CD4-positive, CD25-positive, alpha-beta regulatory T cell (primary cell): ENCODE results near the gene NOL4L. TPM values are rescaled to one million over a fixed set of nuclear protein-coding genes. Genes with fewer than 3 reads are reported as not detected.

ENCODE experiments used
- ATAC-seq, 2 donors: fragments of 150-1000 bp; cut with Tn5 transposase; one replicate each; pipeline ENCODE4 v1.10.0; 2021; ENCODE audit warnings: low read depth in 2 of 2, moderate number of reproducible peaks in 2 of 2, moderate library complexity in 1 of 2
- DNase-seq, 3 donors: peaks; one replicate each; pipeline versions ENCODE4 v3.0.0 to v3.0.0-alpha.2; 2012 to 2022; ENCODE audit warnings: mixed read lengths in 1 of 3
- H3K27ac ChIP-seq: one replicate; pipeline ENCODE4 v1.7.0; 2013; ENCODE audit warnings: mild to moderate bottlenecking, low read length; ENCODE audit not compliant: insufficient read depth, poor library complexity, severe bottlenecking
- H3K27me3 ChIP-seq: one replicate; pipeline ENCODE4 v1.7.0; 2013; ENCODE audit warnings: low read length; ENCODE audit not compliant: control insufficient read depth, insufficient read depth
- H3K36me3 ChIP-seq: one replicate; pipeline ENCODE4 v1.7.0; 2013; ENCODE audit warnings: mild to moderate bottlenecking, low read length, moderate library complexity; ENCODE audit not compliant: control insufficient read depth, insufficient read depth
- H3K4me1 ChIP-seq: 2 replicates; pipeline ENCODE4 v1.7.0; 2013; ENCODE audit warnings: mild to moderate bottlenecking, low read length; ENCODE audit not compliant: insufficient read depth, control insufficient read depth, poor library complexity, severe bottlenecking
- H3K4me3 ChIP-seq: one replicate; pipeline ENCODE4 v1.7.0; 2013; ENCODE audit warnings: low read depth, mild to moderate bottlenecking, low read length, moderate library complexity
- H3K9me3 ChIP-seq, 2 experiments: 1 replicate in 1 of 2; 2 replicates in 1 of 2; pipeline ENCODE4 v1.7.0; 2013; ENCODE audit warnings: low read length in 2 of 2, mild to moderate bottlenecking in 1 of 2, moderate library complexity in 1 of 2; ENCODE audit not compliant: control insufficient read depth in 2 of 2
- H3K27ac Mint-ChIP-seq, 3 donors: one replicate each; pipeline ENCODE4 v1.8.0; 2020 to 2022; ENCODE audit warnings: mild to moderate bottlenecking in 3 of 3, mixed read lengths in 3 of 3, moderate library complexity in 2 of 3
- H3K27me3 Mint-ChIP-seq: one replicate; pipeline ENCODE4 v1.8.0; 2022; ENCODE audit warnings: mild to moderate bottlenecking, mixed read lengths
- H3K36me3 Mint-ChIP-seq: one replicate; pipeline ENCODE4 v1.8.0; 2020; ENCODE audit warnings: mixed read lengths
- H3K4me1 Mint-ChIP-seq, 4 donors: one replicate each; pipeline ENCODE4 v1.8.0; 2020 to 2022; ENCODE audit warnings: mixed read lengths in 4 of 4, mild to moderate bottlenecking in 1 of 4
- H3K4me3 Mint-ChIP-seq, 4 donors: one replicate each; pipeline ENCODE4 v1.8.0; 2020 to 2022; ENCODE audit warnings: mild to moderate bottlenecking in 4 of 4, mixed read lengths in 4 of 4, moderate library complexity in 3 of 4
- H3K9me3 Mint-ChIP-seq, 7 donors: one replicate each; pipeline ENCODE4 v1.8.0; 2020 to 2022; ENCODE audit warnings: mixed read lengths in 7 of 7, mild to moderate bottlenecking in 3 of 7, moderate library complexity in 2 of 7
- polyA plus RNA-seq, 4 donors: library from polyadenylated mRNA; unstranded; fragments of 300-500 nt; fragmentation: Illumina TruSeq; gene quantifications; one replicate each; pipeline ENCODE4 v1.2.3, GENCODE V29; 2021
- total RNA-seq: library from RNA; stranded (reverse); gene quantifications from one replicate; pipeline ENCODE4 v1.2.3, GENCODE V29; 2022

NOL4L gene
- total and polyA plus RNA-seq, 5 donors from 2014 or later, result 7.1 to 84.8 (median 10.8) TPM

DNA sequence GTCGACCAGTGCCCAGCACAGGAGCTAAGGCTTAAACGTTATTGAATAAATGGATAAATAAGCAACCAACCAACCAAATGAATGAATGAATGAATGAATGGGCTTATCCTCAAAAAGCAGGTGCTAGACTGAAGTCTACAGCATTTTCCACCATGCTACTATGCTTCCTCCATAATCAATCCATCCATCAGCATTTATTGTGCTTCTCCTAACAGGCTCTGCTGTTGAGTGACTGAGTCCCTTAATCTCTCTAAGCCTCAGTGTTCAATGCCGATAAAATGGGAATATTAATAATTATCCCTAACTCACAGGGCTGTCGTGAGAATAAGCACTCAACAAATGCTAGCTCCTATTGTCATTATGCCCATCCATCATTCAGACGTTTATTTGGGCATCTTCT, 4.6 kb upstream of the NOL4L start:
- H3K9me3 ChIP-seq, result no peaks in the 10 kb centered on the region
- Mint-ChIP-seq H3K4me1 (peaks cover 0 to 23% (median 11%) of the 10 kb centered on the region in 4 donors), H3K9me3 (peaks cover 0 to 3% (median 0%) of the 10 kb centered on the region in 7 donors)

DNA sequence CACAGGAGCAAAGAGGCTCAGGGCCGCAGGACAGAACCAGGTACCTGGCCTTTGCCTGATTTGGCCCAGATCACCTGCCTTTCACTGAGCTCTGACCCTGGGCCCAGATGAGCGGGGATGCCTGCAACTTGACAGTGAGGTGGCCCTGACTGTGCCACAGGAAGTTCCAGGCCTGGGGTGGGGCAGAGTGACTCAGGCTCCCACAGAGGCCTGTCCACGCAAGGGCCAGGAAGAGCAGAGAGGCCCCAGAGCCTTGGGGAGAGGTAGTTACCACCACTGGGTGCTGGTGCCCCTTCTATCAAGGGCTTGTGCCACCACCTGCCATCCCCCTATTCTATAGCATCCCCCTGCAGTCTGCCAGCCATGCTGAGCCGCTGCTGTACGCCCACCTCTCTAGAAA, 4.1 kb upstream of the NOL4L start:
- H3K9me3 Mint-ChIP-seq, result peaks cover 0 to 3% (median 0%) of the 10 kb centered on the region in 7 donors
- Histone ChIP-seq H3K36me3 (no peaks in the 10 kb centered on the region), H3K9me3 (no peaks in the 10 kb centered on the region), H3K27me3 (no peaks in the 10 kb centered on the region), H3K4me1 (peaks cover 8% of the 10 kb centered on the region), H3K27ac (no peak overlapping the region), H3K4me3 (no peak overlapping the region)
- H3K4me3 Mint-ChIP-seq, result peak overlapping the region in 1 of 4 donors; percentile 64
- peaks cover 18% of the 10 kb centered on the region for H3K27me3 Mint-ChIP-seq
- DNase-seq (no peak), ATAC-seq (no peak)
- H3K36me3 Mint-ChIP-seq, result no peaks in the 10 kb centered on the region
- H3K27ac Mint-ChIP-seq, result peak overlapping the region in 1 of 3 donors; percentile 5
- H3K4me1 Mint-ChIP-seq, result peaks cover 0 to 23% (median 11%) of the 10 kb centered on the region in 4 donors

More for the DNA sequence above, 4.6 kb upstream of the NOL4L start:
- Histone ChIP-seq H3K27me3 (no peaks in the 10 kb centered on the region), H3K36me3 (no peaks in the 10 kb centered on the region), H3K4me1 (peaks cover 8% of the 10 kb centered on the region), H3K4me3 (no peak overlapping the region), H3K27ac (no peak overlapping the region)
- Mint-ChIP-seq H3K27me3 (peaks cover 18% of the 10 kb centered on the region), H3K4me3 (peak overlapping the region in 1 of 4 donors; percentile 64), H3K36me3 (no peaks in the 10 kb centered on the region), H3K27ac (peak overlapping the region in 1 of 3 donors; percentile 5)
- no peak for ATAC-seq
- no peak for DNase-seq

DNA sequence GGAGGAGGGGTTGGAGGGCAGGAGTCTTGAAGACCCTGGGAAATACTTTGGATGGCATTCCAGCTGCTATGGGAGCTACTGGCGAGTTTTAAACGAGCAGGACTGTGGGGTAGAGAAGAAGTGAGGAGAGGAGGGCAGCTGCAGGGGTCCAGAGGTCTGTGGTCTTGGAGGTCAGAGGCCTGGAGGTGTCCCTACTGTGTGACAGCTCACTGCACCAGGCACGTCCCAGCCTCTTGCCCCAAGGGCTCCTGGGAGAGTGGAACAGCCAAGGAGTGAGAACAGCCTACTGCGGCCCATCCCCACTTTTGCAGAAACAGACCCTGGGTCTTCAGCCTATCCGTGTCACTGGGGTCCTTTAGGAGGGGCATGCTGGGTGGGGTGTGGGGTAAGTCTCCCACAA, 2.9 kb upstream of the NOL4L start:
- Mint-ChIP-seq H3K9me3 (peaks cover 0 to 3% (median 0%) of the 10 kb centered on the region in 7 donors), H3K27me3 (peaks cover 18% of the 10 kb centered on the region), H3K27ac (peak overlapping the region in 1 of 3 donors; percentile 23), H3K4me1 (peaks cover 0 to 23% (median 11%) of the 10 kb centered on the region in 4 donors), H3K4me3 (no peak overlapping the region), H3K36me3 (no peaks in the 10 kb centered on the region)
- no peak for ATAC-seq
- Histone ChIP-seq H3K27me3 (no peaks in the 10 kb centered on the region), H3K27ac (no peak overlapping the region), H3K36me3 (no peaks in the 10 kb centered on the region), H3K9me3 (no peaks in the 10 kb centered on the region), H3K4me3 (no peak overlapping the region), H3K4me1 (peaks cover 8% of the 10 kb centered on the region)
- no peak for DNase-seq

DNA sequence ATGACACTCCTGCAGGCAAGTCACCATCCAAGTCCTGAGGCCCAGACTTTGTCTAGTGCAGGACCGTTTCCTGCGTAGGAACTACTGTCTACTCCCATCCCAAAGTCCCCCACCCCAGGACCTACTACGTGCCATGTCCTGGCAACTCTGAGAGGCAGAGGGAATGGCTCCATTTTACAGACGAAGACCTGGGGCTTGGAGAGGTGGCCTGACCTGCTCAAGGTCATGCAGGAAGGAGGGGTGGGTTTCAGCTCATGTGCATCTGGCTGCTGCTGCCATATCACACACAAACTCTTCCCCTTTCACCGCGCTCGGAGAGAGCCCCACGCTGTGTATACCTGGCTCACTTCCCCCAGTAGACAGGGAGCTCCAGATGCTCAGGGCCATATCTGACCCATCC, 1.2 kb upstream of the NOL4L start:
- no peak overlapping the region for H3K27ac ChIP-seq
- H3K36me3 ChIP-seq, result no peaks in the 10 kb centered on the region
- peaks cover 0 to 3% (median 0%) of the 10 kb centered on the region in 7 donors for H3K9me3 Mint-ChIP-seq

DNA sequence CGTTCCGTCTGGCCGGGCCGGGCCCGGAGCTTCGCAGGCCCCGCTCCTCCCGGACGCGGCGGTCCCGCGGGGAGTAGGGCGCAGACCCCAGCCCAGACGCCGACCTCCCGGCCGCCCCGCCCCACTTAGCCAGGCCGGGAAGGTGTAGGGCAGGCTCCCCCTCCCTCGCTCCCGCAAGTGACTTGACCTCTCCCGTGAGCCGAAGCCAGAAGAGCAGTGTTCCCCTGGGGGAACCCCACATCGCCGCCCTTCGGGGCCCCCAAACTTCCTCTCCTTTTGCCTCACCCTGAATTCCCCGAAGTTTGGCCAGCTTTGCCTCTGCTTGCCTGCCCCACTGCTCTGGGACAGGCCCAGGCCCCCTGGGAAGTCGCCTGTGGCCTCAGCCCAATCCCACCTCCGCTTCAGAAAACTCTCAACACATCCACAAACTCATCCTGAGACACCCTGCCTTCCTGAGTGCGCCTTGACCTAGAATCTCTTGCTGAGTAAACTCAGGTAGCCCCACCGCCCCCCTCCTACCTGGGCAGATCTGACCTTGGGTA, 524 bp upstream of the NOL4L start:
- no peak overlapping the region for H3K4me3 ChIP-seq

More for the DNA sequence above, 1.2 kb upstream of the NOL4L start:
- ATAC-seq (no peak), DNase-seq (no peak)
- H3K36me3 Mint-ChIP-seq, result no peaks in the 10 kb centered on the region
- H3K4me3 Mint-ChIP-seq, result peak overlapping the region; percentile 89 to 97 (median 92)
- Histone ChIP-seq H3K4me1 (peaks cover 24% of the 10 kb centered on the region), H3K9me3 (no peaks in the 10 kb centered on the region), H3K27me3 (no peaks in the 10 kb centered on the region), H3K4me3 (no peak overlapping the region)
- H3K27me3 Mint-ChIP-seq, result peaks cover 18% of the 10 kb centered on the region
- H3K4me1 Mint-ChIP-seq, result peaks cover 0 to 35% (median 16%) of the 10 kb centered on the region in 4 donors
- peak overlapping the region; percentile 43 to 85 (median 81) for H3K27ac Mint-ChIP-seq

DNA sequence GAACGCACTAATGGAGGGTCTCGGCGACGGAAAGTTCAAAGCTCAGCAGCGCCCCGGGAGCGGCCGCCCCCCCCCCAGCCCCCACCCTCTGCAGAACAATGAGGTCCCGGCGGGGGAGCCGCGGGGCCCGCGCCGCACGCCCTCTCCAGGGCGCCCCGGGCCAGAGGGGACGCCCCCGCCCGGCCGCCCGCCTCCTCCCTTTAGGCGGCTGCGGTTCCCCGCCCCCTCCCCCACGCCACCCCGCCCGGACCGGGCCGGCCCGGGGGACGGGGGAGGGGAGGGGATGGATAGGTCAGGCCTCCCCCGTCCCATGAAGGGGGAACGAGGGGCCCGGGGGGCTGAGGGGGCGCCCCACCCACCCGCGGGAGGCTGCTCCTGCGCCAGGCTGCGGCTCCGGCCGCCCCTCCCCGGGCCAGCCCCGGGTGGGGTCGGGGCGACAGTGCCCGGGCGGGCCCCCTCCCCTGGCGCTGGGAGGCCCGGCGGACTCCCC, 1.5 kb downstream of the NOL4L start:
- no peaks in the 10 kb centered on the region for H3K36me3 Mint-ChIP-seq
- peak in 1 of 2 donors; percentile 16 for ATAC-seq
- H3K27ac ChIP-seq, result no peak overlapping the region
- peaks cover 0 to 3% (median 0%) of the 10 kb centered on the region in 7 donors for H3K9me3 Mint-ChIP-seq
- peaks cover 0 to 61% (median 31%) of the 10 kb centered on the region in 4 donors for H3K4me1 Mint-ChIP-seq
- peaks cover 18% of the 10 kb centered on the region for H3K27me3 Mint-ChIP-seq
- no peaks in the 10 kb centered on the region for H3K27me3 ChIP-seq
- DNase-seq, result peak in 1 of 3 donors; percentile 13
- H3K9me3 ChIP-seq, result no peaks in the 10 kb centered on the region
- no peak overlapping the region for H3K4me3 Mint-ChIP-seq
- no peak overlapping the region for H3K27ac Mint-ChIP-seq
- H3K4me3 ChIP-seq, result no peak overlapping the region
- peaks cover 45% of the 10 kb centered on the region for H3K4me1 ChIP-seq
- no peaks in the 10 kb centered on the region for H3K36me3 ChIP-seq

More for the DNA sequence above, 524 bp upstream of the NOL4L start:
- Histone ChIP-seq H3K27me3 (no peaks in the 10 kb centered on the region), H3K4me1 (peaks cover 30% of the 10 kb centered on the region), H3K27ac (no peak overlapping the region), H3K36me3 (no peaks in the 10 kb centered on the region), H3K9me3 (no peaks in the 10 kb centered on the region)
- ATAC-seq (no peak), DNase-seq (peak in 1 of 3 donors; percentile 6)
- no peaks in the 10 kb centered on the region for H3K36me3 Mint-ChIP-seq
- H3K27me3 Mint-ChIP-seq, result peaks cover 18% of the 10 kb centered on the region
- peak overlapping the region; percentile 43 to 85 (median 79) for H3K27ac Mint-ChIP-seq
- peaks cover 0 to 41% (median 19%) of the 10 kb centered on the region in 4 donors for H3K4me1 Mint-ChIP-seq
- peak overlapping the region; percentile 89 to 97 (median 92) for H3K4me3 Mint-ChIP-seq
- peaks cover 0 to 3% (median 0%) of the 10 kb centered on the region in 7 donors for H3K9me3 Mint-ChIP-seq

DNA sequence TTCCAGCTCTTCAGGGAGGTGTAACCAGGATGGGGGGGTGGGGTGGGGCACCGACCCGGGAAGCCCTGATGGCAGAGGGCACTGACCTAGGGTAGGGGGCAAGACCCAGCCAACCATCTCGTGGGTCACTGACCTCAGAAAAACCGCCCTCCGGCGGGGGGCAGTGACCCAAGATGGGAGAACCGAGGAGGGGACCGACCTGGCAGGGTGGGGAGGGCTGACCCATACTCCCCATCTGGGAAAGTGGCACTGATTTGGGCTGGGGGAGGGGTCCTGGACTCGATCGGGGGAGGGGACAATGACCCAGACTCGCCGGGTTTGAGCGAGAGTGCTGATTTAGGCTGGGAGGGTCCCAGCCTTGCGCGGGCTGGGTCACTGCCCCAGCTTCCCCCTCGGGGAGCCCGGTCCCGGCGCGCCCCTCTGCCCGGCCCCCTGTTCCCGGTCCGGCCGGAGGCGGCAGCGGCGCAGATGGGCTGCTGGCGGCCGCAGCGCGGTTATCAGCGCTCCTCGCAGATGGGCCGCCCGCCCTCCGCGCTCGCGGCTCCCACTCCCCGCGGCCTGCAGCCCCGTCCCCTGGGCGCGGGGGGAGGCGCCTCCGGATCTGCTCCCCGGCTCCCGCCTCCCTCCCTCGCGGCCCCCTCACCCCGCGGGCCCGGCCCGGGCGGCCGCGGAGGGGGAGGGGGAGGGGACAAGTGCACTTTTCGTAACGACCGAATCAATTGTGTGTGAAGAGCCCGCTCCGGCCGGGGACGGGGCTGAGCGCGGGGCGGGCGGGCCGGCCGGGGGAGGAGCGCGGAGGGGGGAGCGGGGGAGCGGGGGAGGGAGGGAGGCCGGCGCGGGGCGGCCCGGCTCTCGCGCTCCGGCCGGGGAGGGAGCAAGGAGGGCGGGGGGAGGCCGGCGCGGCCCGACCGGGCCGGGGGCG, 2.2 kb downstream of the NOL4L start:
- peaks cover 18% of the 10 kb centered on the region for H3K27me3 Mint-ChIP-seq
- H3K4me1 Mint-ChIP-seq, result peaks cover 0 to 68% (median 31%) of the 10 kb centered on the region in 4 donors
- no peak overlapping the region for H3K4me3 ChIP-seq

More for the DNA sequence above, 2.2 kb downstream of the NOL4L start:
- Histone ChIP-seq H3K9me3 (no peaks in the 10 kb centered on the region), H3K36me3 (no peaks in the 10 kb centered on the region), H3K27ac (no peak overlapping the region), H3K4me1 (peaks cover 47% of the 10 kb centered on the region), H3K27me3 (no peaks in the 10 kb centered on the region)
- Mint-ChIP-seq H3K9me3 (peaks cover 0 to 3% (median 0%) of the 10 kb centered on the region in 7 donors), H3K27ac (peak overlapping the region in 1 of 3 donors; percentile 67), H3K4me3 (peak overlapping the region; percentile 85 to 94 (median 90)), H3K36me3 (no peaks in the 10 kb centered on the region)
- ATAC-seq (no peak), DNase-seq (peak in 2 of 3 donors; percentile 16 to 26)
